Measurements from ENCODE around the gene CCNDBP1. TPM values are rescaled to one million over a fixed set of nuclear protein-coding genes. Genes with fewer than 3 reads are reported as not detected.
"Not testable (repeated sequence)": the region's sequence is repeated elsewhere in the genome, so short reads cannot be mapped to it uniquely, and the experiment has no call there.

The CCNDBP1 gene
- total and polyA plus RNA-seq, 2 experiments from 2014 or later = 87.9 to 100 TPM

DNA sequence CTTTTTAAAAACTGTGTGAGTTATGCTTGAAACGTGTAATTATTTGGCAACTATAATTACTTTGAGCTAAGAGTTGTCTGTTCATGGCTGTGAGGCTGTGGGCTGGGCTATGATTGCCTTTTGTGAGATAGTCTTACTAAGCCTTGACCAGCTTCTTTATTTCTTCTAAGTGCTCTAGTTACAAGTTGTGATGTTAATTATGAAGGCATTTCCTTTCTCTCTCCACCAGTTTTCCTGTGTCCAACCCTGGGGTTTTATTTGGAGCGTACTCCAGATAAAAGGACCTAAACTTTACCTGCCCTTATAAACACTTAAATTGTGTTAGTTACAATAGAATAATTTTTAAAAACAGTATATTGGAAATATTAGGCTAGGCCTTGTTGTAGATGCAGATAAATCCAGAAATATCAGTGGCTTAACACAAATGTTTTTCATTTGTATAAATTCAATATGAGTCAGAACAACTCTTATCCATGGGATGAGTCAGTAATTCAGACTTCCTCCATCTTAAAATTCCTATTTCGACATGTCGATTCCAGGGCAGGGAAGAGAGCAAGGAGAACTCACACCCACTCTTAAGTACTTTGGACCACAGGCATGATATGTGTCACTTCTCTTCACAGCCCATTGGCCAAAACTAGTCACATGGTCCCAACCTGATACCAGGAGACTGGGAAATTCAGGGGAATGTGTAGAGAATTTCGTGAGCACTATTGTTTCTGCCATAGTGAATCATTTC, 34.8 kb upstream of the CCNDBP1 start:
- DNase-seq = peak; percentile 98
- Histone ChIP-seq H3K27ac (peak overlapping the region; percentile 95), H3F3A (ENCODE audit: insufficient read depth) (peaks cover 40% of the 10 kb centered on the region), H3K4me2 (ENCODE audit: unreplicated experiment) (peak overlapping the region; percentile 70), H3K9me3 (ENCODE audit: low read depth) (no peaks in the 10 kb centered on the region), H4K20me1 (ENCODE audit: insufficient read depth) (no peaks in the 10 kb centered on the region), H3K4me3 (peak overlapping the region; percentile 39), H3K79me2 (ENCODE audit: insufficient read depth) (no peaks in the 10 kb centered on the region), H3K9ac (peak overlapping the region; percentile 65), H3K4me1 (ENCODE audit: insufficient read depth) (peaks cover 24% of the 10 kb centered on the region), H3K36me3 (ENCODE audit: low read depth) (peaks cover 13% of the 10 kb centered on the region), H3K27me3 (replicated peaks; ENCODE audit: insufficient read depth) (no peaks in the 10 kb centered on the region), H3K9me2 (ENCODE audit: insufficient read depth) (no peaks in the 10 kb centered on the region), H2AFZ (peak overlapping the region; percentile 74)
- 5 to 7% methylated on average over 5 of the region's 5 CpGs for WGBS, 2 experiments (ENCODE audit: low coverage in 1 of 2, low lambda C conversion rate in 2 of 2, missing lambda C conversion rate in 2 of 2)
- in situ Hi-C loops (cut with MboI) = no loop called here
- TF ChIP-seq EZH2 (IDR thresholded peaks at IDR 0.05; ENCODE audit: insufficient read depth, poor library complexity, severe bottlenecking) = no peak
- no peak for TF ChIP-seq EZH2phosphoT487 (IDR thresholded peaks at IDR 0.05; ENCODE audit: insufficient read depth, low read depth)

DNA sequence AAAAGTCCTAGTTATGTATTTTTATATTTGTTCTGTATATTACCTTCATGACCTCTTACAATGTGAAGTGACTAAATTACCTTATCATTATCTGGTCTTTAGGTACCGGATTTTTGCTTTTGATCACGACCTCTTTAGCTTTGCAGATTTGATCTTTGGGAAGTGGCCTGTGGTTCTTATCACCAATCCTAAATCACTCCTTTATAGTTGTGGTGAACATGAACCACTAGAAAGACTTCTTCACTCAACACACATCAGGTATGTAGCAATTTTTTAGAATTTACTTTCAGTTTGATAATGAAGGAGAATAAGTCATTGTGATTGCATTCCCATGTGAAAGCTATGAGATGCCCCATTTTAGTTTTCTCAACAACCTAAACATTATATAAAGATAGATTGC, 33.5 kb upstream of the CCNDBP1 start:
- Histone ChIP-seq H3K36me3 (ENCODE audit: low read depth) (peaks cover 13% of the 10 kb centered on the region), H2AFZ (no peak overlapping the region), H3K4me3 (no peak overlapping the region), H3F3A (ENCODE audit: insufficient read depth) (peaks cover 40% of the 10 kb centered on the region), H3K4me2 (ENCODE audit: unreplicated experiment) (no peak overlapping the region), H3K27me3 (replicated peaks; ENCODE audit: insufficient read depth) (no peaks in the 10 kb centered on the region), H3K9me2 (ENCODE audit: insufficient read depth) (no peaks in the 10 kb centered on the region), H3K79me2 (ENCODE audit: insufficient read depth) (no peaks in the 10 kb centered on the region), H3K27ac (peak overlapping the region; percentile 95; the same call in 1 of the 2 replicates), H3K4me1 (ENCODE audit: insufficient read depth) (peaks cover 24% of the 10 kb centered on the region), H3K9ac (no peak overlapping the region), H3K9me3 (ENCODE audit: low read depth) (no peaks in the 10 kb centered on the region), H4K20me1 (ENCODE audit: insufficient read depth) (no peaks in the 10 kb centered on the region)
- no peak for TF ChIP-seq EZH2phosphoT487 (IDR thresholded peaks at IDR 0.05; ENCODE audit: insufficient read depth, low read depth)
- TF ChIP-seq EZH2 (IDR thresholded peaks at IDR 0.05; ENCODE audit: insufficient read depth, poor library complexity, severe bottlenecking) = no peak
- DNase-seq = no peak
- WGBS, 2 experiments (ENCODE audit: low coverage in 1 of 2, low lambda C conversion rate in 2 of 2, missing lambda C conversion rate in 2 of 2) = 100% methylated on average over 2 of the region's 2 CpGs
- in situ Hi-C loops (cut with MboI) = no loop called here

DNA sequence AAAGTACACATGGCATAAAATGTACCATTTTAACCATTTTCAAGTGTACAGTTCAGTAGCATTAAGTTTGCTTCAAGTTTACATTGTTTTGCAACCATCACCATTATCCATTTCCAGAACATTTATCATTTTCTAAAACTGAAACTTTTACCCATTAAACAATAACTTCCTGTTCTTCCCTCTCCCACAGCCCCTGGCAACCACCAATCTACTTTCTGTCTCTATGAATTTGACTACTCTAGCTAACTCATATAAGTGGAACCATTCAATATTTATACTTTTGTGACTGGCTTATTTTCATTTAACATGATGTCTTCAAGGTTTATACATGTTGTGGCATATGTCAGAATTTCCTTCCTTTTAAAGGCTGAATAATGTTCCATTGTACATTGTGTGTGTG, 31.9 kb upstream of the CCNDBP1 start:
- in situ Hi-C loops (cut with MboI) = no loop called here
- no peak overlapping the region for H3K27ac ChIP-seq
- no peaks in the 10 kb centered on the region for H3K79me2 ChIP-seq (ENCODE audit: insufficient read depth)
- H4K20me1 ChIP-seq (ENCODE audit: insufficient read depth) = no peaks in the 10 kb centered on the region
- H3K36me3 ChIP-seq (ENCODE audit: low read depth) = peaks cover 13% of the 10 kb centered on the region
- no peak for DNase-seq
- peaks cover 33% of the 10 kb centered on the region for H3F3A ChIP-seq (ENCODE audit: insufficient read depth)
- H3K9ac ChIP-seq = no peak overlapping the region
- H2AFZ ChIP-seq = no peak overlapping the region
- H3K4me2 ChIP-seq (ENCODE audit: unreplicated experiment) = no peak overlapping the region
- H3K9me3 ChIP-seq (ENCODE audit: low read depth) = no peaks in the 10 kb centered on the region
- no peaks in the 10 kb centered on the region for H3K9me2 ChIP-seq (ENCODE audit: insufficient read depth)
- TF ChIP-seq EZH2phosphoT487 (IDR thresholded peaks at IDR 0.05; ENCODE audit: insufficient read depth, low read depth) = no peak
- no peak for TF ChIP-seq EZH2 (IDR thresholded peaks at IDR 0.05; ENCODE audit: insufficient read depth, poor library complexity, severe bottlenecking)
- H3K27me3 ChIP-seq (replicated peaks; ENCODE audit: insufficient read depth) = no peaks in the 10 kb centered on the region
- peaks cover 24% of the 10 kb centered on the region for H3K4me1 ChIP-seq (ENCODE audit: insufficient read depth)
- H3K4me3 ChIP-seq = no peak overlapping the region

DNA sequence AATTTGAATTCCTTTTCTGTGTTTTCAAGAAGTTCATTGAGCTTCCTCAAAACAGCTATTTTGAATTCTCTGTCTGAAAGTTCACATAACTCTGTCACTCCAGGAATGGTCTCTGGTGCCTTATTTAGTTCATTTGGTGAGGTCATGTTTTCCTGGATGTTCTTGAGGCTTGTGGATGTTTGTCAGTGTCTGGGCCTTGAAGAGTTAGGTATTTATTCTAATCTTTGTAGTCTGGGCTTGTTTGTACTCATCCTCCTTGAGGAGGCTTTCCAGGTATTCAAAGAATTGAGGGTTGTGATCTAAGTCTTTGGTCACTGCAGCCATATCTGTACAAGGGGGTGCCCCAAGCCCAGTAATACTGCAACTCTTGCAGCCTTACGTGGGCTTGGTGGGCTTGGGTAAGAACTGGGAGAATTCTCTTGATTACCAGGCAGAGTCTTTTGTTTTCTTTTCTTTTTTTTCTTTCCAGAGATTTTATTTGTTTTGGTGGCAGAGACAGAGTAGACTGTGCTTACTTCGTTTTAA, 19.3 kb upstream of the CCNDBP1 start:
- Histone ChIP-seq H3K36me3 (ENCODE audit: low read depth) (peaks cover 12% of the 10 kb centered on the region; the same call in 1 of the 2 replicates), H3K4me1 (ENCODE audit: insufficient read depth) (peaks cover 4% of the 10 kb centered on the region; the same call in 1 of the 2 replicates), H3K9me2 (ENCODE audit: insufficient read depth) (no peaks in the 10 kb centered on the region), H3K27me3 (replicated peaks; ENCODE audit: insufficient read depth) (no peaks in the 10 kb centered on the region), H3K4me3 (no peak overlapping the region), H3K4me2 (ENCODE audit: unreplicated experiment) (no peak overlapping the region), H3K9me3 (ENCODE audit: low read depth) (no peaks in the 10 kb centered on the region), H3F3A (ENCODE audit: insufficient read depth) (no peaks in the 10 kb centered on the region), H4K20me1 (ENCODE audit: insufficient read depth) (no peaks in the 10 kb centered on the region), H3K27ac (no peak overlapping the region), H2AFZ (no peak overlapping the region), H3K9ac (no peak overlapping the region), H3K79me2 (ENCODE audit: insufficient read depth) (no peaks in the 10 kb centered on the region)
- in situ Hi-C loops (cut with MboI) = no loop called here
- no peak for TF ChIP-seq EZH2 (IDR thresholded peaks at IDR 0.05; ENCODE audit: insufficient read depth, poor library complexity, severe bottlenecking)
- TF ChIP-seq EZH2phosphoT487 (IDR thresholded peaks at IDR 0.05; ENCODE audit: insufficient read depth, low read depth) = no peak
- WGBS, 2 experiments (ENCODE audit: low coverage in 1 of 2, low lambda C conversion rate in 2 of 2, missing lambda C conversion rate in 2 of 2) = 96 to 100% methylated on average over 1 to 2 of the region's 2 CpGs
- no peak for DNase-seq

DNA sequence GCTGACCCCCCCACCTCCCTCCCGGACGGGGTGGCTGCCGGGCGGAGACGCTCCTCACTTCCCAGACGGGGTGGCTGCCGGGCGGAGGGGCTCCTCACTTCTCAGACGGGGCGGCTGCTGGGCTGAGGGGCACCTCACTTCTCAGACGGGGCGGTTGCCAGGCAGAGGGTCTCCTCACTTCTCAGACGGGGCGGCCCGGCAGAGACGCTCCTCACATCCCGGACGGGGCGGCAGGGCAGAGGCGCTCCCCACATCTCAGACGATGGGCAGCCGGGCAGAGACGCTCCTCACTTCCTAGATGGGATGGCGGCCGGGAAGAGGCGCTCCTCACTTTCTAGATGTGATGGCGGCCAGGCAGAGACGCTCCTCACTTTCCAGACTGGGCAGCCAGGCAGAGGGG, 17.9 kb upstream of the CCNDBP1 start:
- WGBS, 2 experiments (ENCODE audit: low coverage in 1 of 2, low lambda C conversion rate in 2 of 2, missing lambda C conversion rate in 2 of 2) = 93 to 95% methylated on average over 4 to 28 of the region's 28 CpGs
- in situ Hi-C loops (cut with MboI) = not testable (repeated sequence)

More for the DNA sequence above, 17.9 kb upstream of the CCNDBP1 start:
- not testable (repeated sequence) for H3K4me1 ChIP-seq (ENCODE audit: insufficient read depth); DNase-seq; H3F3A ChIP-seq (ENCODE audit: insufficient read depth); H3K27me3 ChIP-seq (replicated peaks; ENCODE audit: insufficient read depth); H2AFZ ChIP-seq; H3K9ac ChIP-seq; H4K20me1 ChIP-seq (ENCODE audit: insufficient read depth); H3K27ac ChIP-seq; H3K4me3 ChIP-seq; H3K4me2 ChIP-seq (ENCODE audit: unreplicated experiment); H3K9me3 ChIP-seq (ENCODE audit: low read depth); H3K79me2 ChIP-seq (ENCODE audit: insufficient read depth); H3K9me2 ChIP-seq (ENCODE audit: insufficient read depth)
- H3K36me3 ChIP-seq (ENCODE audit: low read depth) = peaks cover 15% of the 10 kb centered on the region; the same call in 1 of the 2 replicates
